Mucosa of stomach (tissue), 1 donor: ENCODE results near the gene CCDC30.
"Not testable (repeated sequence)": the region's sequence is repeated elsewhere in the genome, so short reads cannot be mapped to it uniquely, and the experiment has no call there.

Experiments
- H3K27me3 ChIP-seq: one replicate; pipeline ENCODE4 v1.7.0; 2013; ENCODE audit warnings: mild to moderate bottlenecking, low read length; ENCODE audit not compliant: control insufficient read depth, insufficient read depth
- H3K36me3 ChIP-seq: one replicate; pipeline ENCODE4 v1.7.0; 2013; ENCODE audit warnings: low read length; ENCODE audit not compliant: control insufficient read depth, insufficient read depth
- H3K4me1 ChIP-seq: one replicate; pipeline ENCODE4 v1.7.0; 2013; ENCODE audit warnings: mild to moderate bottlenecking, low read length; ENCODE audit not compliant: control insufficient read depth, insufficient read depth
- H3K4me3 ChIP-seq: one replicate; pipeline ENCODE4 v1.7.0; 2013; ENCODE audit warnings: low read length
- H3K9ac ChIP-seq: one replicate; pipeline ENCODE4 v1.7.0; 2013; ENCODE audit warnings: mild to moderate bottlenecking, low read length, moderate library complexity
- H3K9me3 ChIP-seq: one replicate; pipeline ENCODE4 v1.7.0; 2013; ENCODE audit warnings: mild to moderate bottlenecking, low read length, moderate library complexity; ENCODE audit not compliant: control insufficient read depth
- donor health status: Pancreatic carcinoma.

The CCDC30 gene

GRCh38 chr1:42456010-42456753, 6.9 kb upstream of the CCDC30 start, which contains the start of the genes PPCS and ZMYND12:
Gene PPCS, plus strand, starts transcription at chr1:42456543. Its CDS starts 23 bp downstream, at chr1:42456566.
Gene ZMYND12, minus strand, starts transcription at chr1:42456022. Its CDS starts 25 bp downstream, at chr1:42455997.
- Histone ChIP-seq H3K4me1 (peaks cover 20% of the 10 kb centered on the region), H3K9ac (peak within 1 kb of the TSS; percentile 96), H3K9me3 (no peaks in the 10 kb centered on the region), H3K27me3 (no peaks in the 10 kb centered on the region), H3K4me3 (peak within 1 kb of the TSS; percentile 96), H3K36me3 (no peaks in the 10 kb centered on the region)

- Histone ChIP-seq H3K27me3 (no peaks in the 10 kb centered on the region), H3K9me3 (no peaks in the 10 kb centered on the region), H3K4me3 (peak overlapping the region; percentile 96), H3K9ac (peak overlapping the region; percentile 96), H3K36me3 (no peaks in the 10 kb centered on the region), H3K4me1 (peaks cover 20% of the 10 kb centered on the region)
Observed at GRCh38 chr1:42456754-42457089, 6.4 kb upstream of the CCDC30 start.

- H3K9me3 ChIP-seq, result no peaks in the 10 kb centered on the region
- H3K4me3 ChIP-seq, result no peak overlapping the region
- peaks cover 11% of the 10 kb centered on the region for H3K4me1 ChIP-seq
- no peaks in the 10 kb centered on the region for H3K36me3 ChIP-seq
- no peaks in the 10 kb centered on the region for H3K27me3 ChIP-seq
- no peak overlapping the region for H3K9ac ChIP-seq
Observed at GRCh38 chr1:42461196-42461595, 1.9 kb upstream of the CCDC30 start.

GRCh38 chr1:42463921-42464320, 835 bp downstream of the CCDC30 start:
- no peaks in the 10 kb centered on the region for H3K36me3 ChIP-seq
- no peak overlapping the region for H3K9ac ChIP-seq

GRCh38 chr1:42466030-42466429, 2.9 kb downstream of the CCDC30 start:
- H3K9me3 ChIP-seq, result no peaks in the 10 kb centered on the region
- H3K4me1 ChIP-seq, result no peaks in the 10 kb centered on the region
- H3K36me3 ChIP-seq, result no peaks in the 10 kb centered on the region
- H3K27me3 ChIP-seq, result no peaks in the 10 kb centered on the region
- H3K9ac ChIP-seq, result no peak overlapping the region
- no peak overlapping the region for H3K4me3 ChIP-seq

More at GRCh38 chr1:42463921-42464320, 835 bp downstream of the CCDC30 start:
- Histone ChIP-seq H3K4me1 (no peaks in the 10 kb centered on the region), H3K27me3 (no peaks in the 10 kb centered on the region), H3K9me3 (no peaks in the 10 kb centered on the region), H3K4me3 (no peak overlapping the region)

- no peaks in the 10 kb centered on the region for H3K4me1 ChIP-seq
- no peaks in the 10 kb centered on the region for H3K9me3 ChIP-seq
- H3K9ac ChIP-seq, result no peak overlapping the region
- H3K27me3 ChIP-seq, result no peaks in the 10 kb centered on the region
- no peaks in the 10 kb centered on the region for H3K36me3 ChIP-seq
- H3K4me3 ChIP-seq, result no peak overlapping the region
Observed at GRCh38 chr1:42469727-42470126, 6.6 kb downstream of the CCDC30 start.

GRCh38 chr1:42476605-42477004, 13.5 kb downstream of the CCDC30 start:
- H3K27me3 ChIP-seq, result no peaks in the 10 kb centered on the region
- H3K36me3 ChIP-seq, result no peaks in the 10 kb centered on the region
- H3K9ac ChIP-seq, result no peak overlapping the region
- no peaks in the 10 kb centered on the region for H3K9me3 ChIP-seq
- no peaks in the 10 kb centered on the region for H3K4me1 ChIP-seq
- H3K4me3 ChIP-seq, result no peak overlapping the region

GRCh38 chr1:42477354-42477753, 14.3 kb downstream of the CCDC30 start:
- not testable (repeated sequence) for H3K9me3 ChIP-seq, H3K36me3 ChIP-seq, H3K4me3 ChIP-seq, H3K27me3 ChIP-seq, H3K4me1 ChIP-seq, H3K9ac ChIP-seq

GRCh38 chr1:42477775-42478174, 14.7 kb downstream of the CCDC30 start:
- Histone ChIP-seq H3K36me3 (no peaks in the 10 kb centered on the region), H3K4me3 (no peak overlapping the region), H3K4me1 (no peaks in the 10 kb centered on the region), H3K9me3 (no peaks in the 10 kb centered on the region), H3K27me3 (no peaks in the 10 kb centered on the region), H3K9ac (no peak overlapping the region)

GRCh38 chr1:42479621-42480020, 16.5 kb downstream of the CCDC30 start:
- no peak overlapping the region for H3K9ac ChIP-seq
- no peaks in the 10 kb centered on the region for H3K4me1 ChIP-seq
- H3K4me3 ChIP-seq, result no peak overlapping the region
- no peaks in the 10 kb centered on the region for H3K27me3 ChIP-seq
- no peaks in the 10 kb centered on the region for H3K36me3 ChIP-seq
- H3K9me3 ChIP-seq, result no peaks in the 10 kb centered on the region

- Histone ChIP-seq H3K27me3 (no peaks in the 10 kb centered on the region), H3K36me3 (no peaks in the 10 kb centered on the region), H3K9ac (no peak overlapping the region), H3K9me3 (no peaks in the 10 kb centered on the region), H3K4me3 (no peak overlapping the region), H3K4me1 (no peaks in the 10 kb centered on the region)
Observed at GRCh38 chr1:42480921-42481320, 17.8 kb downstream of the CCDC30 start.

- Histone ChIP-seq H3K4me3 (no peak overlapping the region), H3K9ac (no peak overlapping the region), H3K27me3 (no peaks in the 10 kb centered on the region), H3K9me3 (no peaks in the 10 kb centered on the region), H3K36me3 (no peaks in the 10 kb centered on the region), H3K4me1 (no peaks in the 10 kb centered on the region)
Observed at GRCh38 chr1:42482635-42483153, 19.6 kb downstream of the CCDC30 start.
